Adipocyte (in vitro differentiated cells): ENCODE results near the gene PPP2R1B.

Experiments used
- DNase-seq: peaks from one replicate; pipeline ENCODE4 v3.0.0-alpha.2; 2015; ENCODE audit warnings: low read depth
- H3K27me3 ChIP-seq: replicated peaks from 2 replicates; pipeline ENCODE4 v1.7.0; 2013; ENCODE audit warnings: mild to moderate bottlenecking, low read length, moderate library complexity; ENCODE audit not compliant: control insufficient read depth, insufficient read depth
- H3K36me3 ChIP-seq: 2 replicates; pipeline ENCODE4 v1.7.0; 2013; ENCODE audit warnings: low read length, mild to moderate bottlenecking, moderate library complexity; ENCODE audit not compliant: control insufficient read depth, insufficient read depth, severe bottlenecking
- H3K4me1 ChIP-seq: 2 replicates; pipeline ENCODE4 v1.7.0; 2013; ENCODE audit warnings: mild to moderate bottlenecking, low read length, moderate library complexity; ENCODE audit not compliant: control insufficient read depth, insufficient read depth
- H3K4me3 ChIP-seq: 2 replicates; pipeline ENCODE4 v1.7.0; 2013; ENCODE audit warnings: mild to moderate bottlenecking, low read length, moderate library complexity
- H3K9ac ChIP-seq: 2 replicates; pipeline ENCODE4 v1.7.0; 2013; ENCODE audit warnings: mild to moderate bottlenecking, low read length, moderate library complexity
- H3K9me3 ChIP-seq: 2 replicates; pipeline ENCODE4 v1.7.0; 2013; ENCODE audit warnings: mild to moderate bottlenecking, low read length, moderate library complexity; ENCODE audit not compliant: control insufficient read depth

Gene PPP2R1B

DNA sequence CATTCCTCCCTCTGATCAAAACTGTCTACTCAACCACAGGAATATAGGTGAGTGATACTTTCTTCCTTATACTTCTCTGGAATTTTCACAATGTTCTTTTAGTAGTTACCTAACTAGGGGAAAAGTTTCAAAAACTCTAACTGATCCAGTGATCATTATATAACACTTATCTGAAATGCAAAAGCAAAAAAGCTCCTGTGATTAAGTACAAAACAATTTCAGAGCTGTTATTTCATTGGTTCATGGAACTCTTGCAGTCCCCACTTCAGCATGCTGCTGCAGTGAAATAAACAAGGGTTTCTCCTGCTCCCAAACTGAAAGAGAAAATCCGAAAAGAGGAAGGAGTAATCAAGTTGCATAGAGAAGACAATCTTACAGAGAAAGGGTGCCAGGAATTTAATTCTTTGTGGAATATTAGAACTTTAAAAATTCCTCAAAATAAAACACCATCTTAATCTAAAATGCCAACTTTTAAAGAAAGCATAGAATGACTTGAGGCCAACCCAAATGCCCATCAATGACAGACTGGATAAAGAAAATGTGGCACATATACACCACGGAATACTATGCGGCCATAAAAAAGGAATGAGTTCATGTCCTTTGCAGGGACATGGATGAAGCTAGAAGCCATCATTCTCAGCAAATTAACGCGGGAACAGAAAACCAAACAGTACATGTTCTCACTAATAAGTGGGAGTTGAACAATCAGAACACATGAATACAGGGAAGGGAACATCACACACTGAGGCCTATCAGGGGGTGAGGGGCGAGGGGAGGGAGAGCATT, 20.3 kb downstream of the PPP2R1B start:
- Histone ChIP-seq H3K27me3 (no peaks in the 10 kb centered on the region), H3K9me3 (no peaks in the 10 kb centered on the region), H3K4me1 (peaks cover 50% of the 10 kb centered on the region), H3K36me3 (peaks cover 88% of the 10 kb centered on the region), H3K4me3 (peak overlapping the region; percentile 68), H3K9ac (peak overlapping the region; percentile 86)
- DNase-seq, result peak; percentile 67

GRCh38 chr11:111743700-111744099, 22.5 kb downstream of the PPP2R1B start:
- peaks cover 56% of the 10 kb centered on the region for H3K4me1 ChIP-seq
- H3K9ac ChIP-seq, result peak overlapping the region; percentile 21
- no peak for DNase-seq
- peaks cover 86% of the 10 kb centered on the region for H3K36me3 ChIP-seq
- H3K9me3 ChIP-seq, result no peaks in the 10 kb centered on the region
- no peaks in the 10 kb centered on the region for H3K27me3 ChIP-seq
- no peak overlapping the region for H3K4me3 ChIP-seq

- Histone ChIP-seq H3K4me1 (peaks cover 64% of the 10 kb centered on the region), H3K4me3 (no peak overlapping the region), H3K9me3 (no peaks in the 10 kb centered on the region), H3K9ac (no peak overlapping the region), H3K36me3 (peaks cover 77% of the 10 kb centered on the region), H3K27me3 (no peaks in the 10 kb centered on the region)
- no peak for DNase-seq
These were observed 24.4 kb downstream of the PPP2R1B start for GRCh38 chr11:111741751-111742150.

GRCh38 chr11:111739299-111739698, 26.9 kb downstream of the PPP2R1B start:
- H3K9me3 ChIP-seq, result no peaks in the 10 kb centered on the region
- no peak overlapping the region for H3K4me3 ChIP-seq
- H3K36me3 ChIP-seq, result peaks cover 63% of the 10 kb centered on the region
- DNase-seq, result no peak
- peak overlapping the region; percentile 95 for H3K9ac ChIP-seq
- no peaks in the 10 kb centered on the region for H3K27me3 ChIP-seq
- peaks cover 65% of the 10 kb centered on the region for H3K4me1 ChIP-seq

GRCh38 chr11:111737444-111738210, 28.6 kb downstream of the PPP2R1B start:
- DNase-seq, result no peak
- Histone ChIP-seq H3K4me3 (peak overlapping the region; percentile 35), H3K4me1 (peaks cover 69% of the 10 kb centered on the region), H3K9ac (peak overlapping the region; percentile 95), H3K9me3 (no peaks in the 10 kb centered on the region), H3K36me3 (peaks cover 46% of the 10 kb centered on the region), H3K27me3 (no peaks in the 10 kb centered on the region)

- Histone ChIP-seq H3K4me3 (peak overlapping the region; percentile 49), H3K4me1 (peaks cover 77% of the 10 kb centered on the region), H3K9me3 (no peaks in the 10 kb centered on the region), H3K27me3 (no peaks in the 10 kb centered on the region), H3K36me3 (peaks cover 38% of the 10 kb centered on the region), H3K9ac (peak overlapping the region; percentile 95)
- no peak for DNase-seq
These were observed 29.4 kb downstream of the PPP2R1B start for GRCh38 chr11:111736621-111737443.

DNA sequence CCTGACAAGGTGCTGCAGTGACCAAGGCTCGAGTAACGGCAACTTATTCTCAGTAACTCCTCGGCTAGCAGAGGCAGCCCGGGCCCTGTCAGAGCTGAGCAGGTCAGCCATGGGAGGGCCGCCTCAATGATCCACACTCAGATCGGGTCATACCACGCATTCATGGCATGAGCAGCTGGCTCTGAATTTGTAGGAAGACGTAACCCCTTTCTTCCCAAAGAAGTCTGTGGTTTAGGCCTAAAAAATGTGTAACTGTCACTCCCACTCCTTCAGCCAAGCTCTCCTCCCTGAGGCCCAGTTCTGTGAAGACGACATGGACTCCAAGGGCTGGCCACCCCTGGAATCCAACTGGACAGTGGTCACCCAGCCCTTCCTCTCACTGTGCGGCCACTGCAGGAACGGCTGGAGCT, 30.0 kb downstream of the PPP2R1B start:
- Histone ChIP-seq H3K9ac (peak overlapping the region; percentile 95), H3K4me1 (peaks cover 83% of the 10 kb centered on the region), H3K36me3 (peaks cover 32% of the 10 kb centered on the region), H3K4me3 (peak overlapping the region; percentile 49), H3K9me3 (no peaks in the 10 kb centered on the region), H3K27me3 (no peaks in the 10 kb centered on the region)
- peak; percentile 63 for DNase-seq

GRCh38 chr11:111735262-111736116, 30.7 kb downstream of the PPP2R1B start:
- H3K27me3 ChIP-seq, result no peaks in the 10 kb centered on the region
- H3K4me3 ChIP-seq, result peak overlapping the region; percentile 71
- no peaks in the 10 kb centered on the region for H3K9me3 ChIP-seq
- peaks cover 90% of the 10 kb centered on the region for H3K4me1 ChIP-seq
- H3K36me3 ChIP-seq, result peaks cover 25% of the 10 kb centered on the region
- DNase-seq, result peak; percentile 99
- H3K9ac ChIP-seq, result peak overlapping the region; percentile 95

DNA sequence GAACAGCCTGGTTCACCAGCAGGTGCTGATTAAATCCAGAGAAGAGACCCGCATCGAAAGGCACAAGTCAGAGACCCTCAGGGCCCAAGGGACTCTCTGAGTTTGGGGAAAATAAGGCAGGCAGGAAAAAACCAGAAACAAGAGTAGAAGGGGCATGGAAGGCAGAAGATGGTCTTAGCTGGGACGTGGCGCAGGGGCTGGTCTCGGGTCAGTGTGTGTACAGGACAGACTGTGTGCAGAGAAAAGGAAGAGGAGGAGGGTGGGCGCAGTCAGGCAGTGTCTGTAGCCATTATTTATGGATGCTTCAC, 31.3 kb downstream of the PPP2R1B start:
- peaks cover 96% of the 10 kb centered on the region for H3K4me1 ChIP-seq
- no peaks in the 10 kb centered on the region for H3K9me3 ChIP-seq
- no peak for DNase-seq
- peaks cover 19% of the 10 kb centered on the region for H3K36me3 ChIP-seq
- H3K27me3 ChIP-seq, result no peaks in the 10 kb centered on the region
- peak overlapping the region; percentile 71 for H3K4me3 ChIP-seq
- H3K9ac ChIP-seq, result peak overlapping the region; percentile 95

DNA sequence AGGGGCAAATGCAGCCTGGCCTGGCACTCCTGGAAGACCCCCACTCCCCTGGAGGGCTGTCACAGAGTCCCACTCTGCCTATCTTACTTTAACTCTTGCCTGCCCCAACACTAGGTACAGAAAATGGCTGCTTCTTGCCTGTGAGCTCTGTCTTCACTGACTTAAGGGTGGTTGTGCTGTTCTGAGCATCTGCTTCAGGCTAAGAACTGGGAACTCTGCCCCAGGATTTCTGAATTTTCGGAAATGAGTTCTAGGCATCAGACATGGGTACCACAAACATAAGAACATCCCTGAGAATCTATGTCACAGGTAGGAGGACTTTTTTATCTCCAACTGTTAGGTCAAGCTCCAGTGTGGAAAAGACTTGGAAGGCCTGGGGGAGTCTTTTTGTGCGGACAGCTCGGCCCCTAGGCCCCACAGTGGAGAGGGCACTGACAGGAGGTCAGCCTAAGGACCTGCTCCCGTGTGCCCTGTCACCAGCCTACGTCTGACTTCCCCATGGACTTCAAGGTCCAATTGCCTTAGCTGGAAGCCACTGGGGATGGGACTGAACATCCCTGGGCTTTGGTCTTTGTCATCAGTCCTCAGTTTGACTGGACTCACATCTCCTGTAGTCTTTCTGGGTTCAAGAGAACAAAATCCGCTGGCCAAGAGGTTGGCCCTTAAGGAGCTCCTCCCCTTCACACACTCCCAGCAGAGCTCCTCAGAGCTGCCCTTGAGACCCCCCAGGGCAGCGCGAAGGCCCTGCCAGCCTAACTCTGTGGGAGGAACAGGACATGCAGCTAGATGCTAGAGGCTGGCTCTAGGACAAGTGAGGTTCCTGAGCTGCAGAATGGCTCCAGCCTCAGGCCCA, 31.9 kb downstream of the PPP2R1B start:
- H3K4me3 ChIP-seq, result peak overlapping the region; percentile 71
- H3K27me3 ChIP-seq, result no peaks in the 10 kb centered on the region
- peak overlapping the region; percentile 95 for H3K9ac ChIP-seq

More for the DNA sequence above, 31.9 kb downstream of the PPP2R1B start:
- H3K4me1 ChIP-seq, result peaks cover 99% of the 10 kb centered on the region
- H3K9me3 ChIP-seq, result no peaks in the 10 kb centered on the region
- DNase-seq, result peak; percentile 30
- peaks cover 15% of the 10 kb centered on the region for H3K36me3 ChIP-seq
